Measurements from ENCODE around the gene SYNDIG1. TPM values are rescaled to one million over a fixed set of nuclear protein-coding genes. Genes with fewer than 3 reads are reported as not detected.

Gene SYNDIG1
- total and polyA plus RNA-seq, 9 of the 15 experiments (the other 6 are each of a cell fraction or from before 2014, with no cell fraction given) = not detected

GRCh38 chr20:24480509-24480908 lies 11.1 kb downstream of the SYNDIG1 start:
- CTCF ChIA-PET (ENCODE audit: low intra/inter-chr PET ratio) = no interaction called here
- POLR2A ChIA-PET = no interaction called here
- no peak for FAIRE-seq

More at GRCh38 chr20:24480509-24480908, 11.1 kb downstream of the SYNDIG1 start:
- no peaks in the 10 kb centered on the region for H4K20me1 ChIP-seq (replicated peaks; ENCODE audit: control insufficient read depth, insufficient read depth, low read length)
- H3K79me2 ChIP-seq (ENCODE audit: control insufficient read depth, insufficient read depth, low read length) = no peaks in the 10 kb centered on the region
- H3K36me3 ChIP-seq (ENCODE audit: control insufficient read depth, insufficient read depth, low read length) = no peaks in the 10 kb centered on the region
- in situ Hi-C loops (cut with MboI) (no loop called here), intact Hi-C loops (cut with micrococcal nuclease) (no loop called here)
- no peak overlapping the region for H3K4me2 ChIP-seq (ENCODE audit: insufficient read depth, low read length)
- no TSS peak for BruUV-seq (replicated peaks)
- TF ChIP-seq SMARCE1 (IDR thresholded peaks at IDR 0.05) = no peak
- no peak for TF ChIP-seq RBBP5 (IDR thresholded peaks at IDR 0.05; ENCODE audit: borderline replicate concordance, insufficient read depth, low read length, poor library complexity, severe bottlenecking)
- TF ChIP-seq YBX1 (IDR thresholded peaks at IDR 0.05) = no peak
- TF ChIP-seq, protein P1, sequence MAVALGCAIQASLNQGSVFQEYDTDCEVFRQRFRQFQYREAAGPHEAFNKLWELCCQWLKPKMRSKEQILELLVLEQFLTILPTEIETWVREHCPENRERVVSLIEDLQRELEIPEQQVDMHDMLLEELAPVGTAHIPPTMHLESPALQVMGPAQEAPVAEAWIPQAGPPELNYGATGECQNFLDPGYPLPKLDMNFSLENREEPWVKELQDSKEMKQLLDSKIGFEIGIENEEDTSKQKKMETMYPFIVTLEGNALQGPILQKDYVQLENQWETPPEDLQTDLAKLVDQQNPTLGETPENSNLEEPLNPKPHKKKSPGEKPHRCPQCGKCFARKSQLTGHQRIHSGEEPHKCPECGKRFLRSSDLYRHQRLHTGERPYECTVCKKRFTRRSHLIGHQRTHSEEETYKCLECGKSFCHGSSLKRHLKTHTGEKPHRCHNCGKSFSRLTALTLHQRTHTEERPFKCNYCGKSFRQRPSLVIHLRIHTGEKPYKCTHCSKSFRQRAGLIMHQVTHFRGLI (CRISPR knock-in tag; IDR thresholded peaks at IDR 0.05) = no peak
- no peak for TF ChIP-seq SRSF9 (IDR thresholded peaks at IDR 0.05; ENCODE audit: borderline replicate concordance, low read depth, low read length)
- TF ChIP-seq EP400 (IDR thresholded peaks at IDR 0.05) = no peak
- no peak for TF ChIP-seq ZNF12 (CRISPR knock-in tag; IDR thresholded peaks at IDR 0.05)
- no peak for TF ChIP-seq TAF9B (IDR thresholded peaks at IDR 0.05; ENCODE audit: partially characterized antibody)
- TF ChIP-seq CBX2 (IDR thresholded peaks at IDR 0.05; ENCODE audit: insufficient read depth, low read length, poor library complexity, severe bottlenecking) = no peak
- no peak for TF ChIP-seq ZNF76 (CRISPR knock-in tag; IDR thresholded peaks at IDR 0.05; ENCODE audit: borderline replicate concordance)
- TF ChIP-seq ZBTB11 (CRISPR knock-in tag; IDR thresholded peaks at IDR 0.05) = no peak
- no peak for TF ChIP-seq ZKSCAN8 (CRISPR knock-in tag; IDR thresholded peaks at IDR 0.05)
- ATAC-seq = no peak
- no peak overlapping the region for H3K4me3 ChIP-seq
- H3K27ac ChIP-seq (ENCODE audit: extremely low read depth, low read depth, low read length) = no peak overlapping the region
- H3K9me1 ChIP-seq (ENCODE audit: control insufficient read depth, insufficient read depth, low read length) = no peaks in the 10 kb centered on the region
- no peaks in the 10 kb centered on the region for H3K27me3 ChIP-seq (ENCODE audit: control insufficient read depth in 2 of 2, insufficient read depth in 2 of 2, low read length in 2 of 2)
- H3K9me3 ChIP-seq (replicated peaks; ENCODE audit: control insufficient read depth, insufficient read depth, low read depth, low read length) = no peaks in the 10 kb centered on the region
- H2AFZ ChIP-seq (ENCODE audit: low read depth, low read length) = no peak overlapping the region
- H3K9ac ChIP-seq (ENCODE audit: insufficient read depth in 1 of 2, low read depth in 2 of 2, low read length in 2 of 2) = no peak overlapping the region
- no peaks in the 10 kb centered on the region for H3K4me1 ChIP-seq (replicated peaks in 1 of 2; ENCODE audit: control insufficient read depth in 2 of 2, insufficient read depth in 2 of 2, low read length in 2 of 2)
- DNase-seq (ENCODE audit: extremely low read depth in 1 of 4, low spot score in 3 of 4) = no peak
- WGBS (ENCODE audit: insufficient coverage, low coverage, missing lambda C conversion rate) = 0% methylated on average over 4 of the region's 4 CpGs
